Glutamatergic neuron (in vitro differentiated cells): Measurements from ENCODE around the gene TRUB1. TPM values are rescaled to one million over a fixed set of nuclear protein-coding genes. Genes with fewer than 3 reads are reported as not detected.
A peak's percentile ranks its signal among the peaks of the same experiment; 100 is the strongest.

Source experiments
- DNase-seq: peaks from one replicate; pipeline ENCODE4 v3.0.0; 2022
- H3K27ac Mint-ChIP-seq: one replicate; pipeline ENCODE4 v1.8.0; 2020; ENCODE audit warnings: mild to moderate bottlenecking, mixed read lengths, inconsistent platforms; ENCODE audit not compliant: unreplicated experiment
- H3K27me3 Mint-ChIP-seq: one replicate; pipeline ENCODE4 v1.8.0; 2020; ENCODE audit warnings: mild to moderate bottlenecking, moderate library complexity, mixed read lengths, inconsistent platforms; ENCODE audit not compliant: unreplicated experiment
- H3K36me3 Mint-ChIP-seq: one replicate; pipeline ENCODE4 v1.8.0; 2020; ENCODE audit warnings: mild to moderate bottlenecking, mixed read lengths, inconsistent platforms; ENCODE audit not compliant: unreplicated experiment
- H3K4me1 Mint-ChIP-seq: one replicate; pipeline ENCODE4 v1.8.0; 2020; ENCODE audit warnings: mild to moderate bottlenecking, low read depth, mixed read lengths, inconsistent platforms; ENCODE audit not compliant: unreplicated experiment
- H3K4me3 Mint-ChIP-seq: one replicate; pipeline ENCODE4 v1.8.0; 2020; ENCODE audit warnings: mild to moderate bottlenecking, mixed read lengths, inconsistent platforms; ENCODE audit not compliant: unreplicated experiment
- H3K9me3 Mint-ChIP-seq: one replicate; pipeline ENCODE4 v1.8.0; 2020; ENCODE audit warnings: mild to moderate bottlenecking, moderate library complexity, mixed read lengths, inconsistent platforms; ENCODE audit not compliant: unreplicated experiment
- total RNA-seq: library from RNA; stranded (reverse); fragmentation: NEBNext Ultra II Directional; extraction: Animal tissue kit (Norgen Biotek cat#: 25700); gene quantifications from one replicate; pipeline ENCODE4 v1.2.1, GENCODE V29; 2021; ENCODE audit not compliant: unreplicated experiment
- TF ChIP-seq, protein P1 (sequence below): fragments of 200-600 bp; sonication (generic); IDR thresholded peaks from one replicate; pipeline ENCODE4 v1.5.0; 2021; ENCODE audit not compliant: partially characterized antibody, unreplicated experiment

The TRUB1 gene
- total RNA-seq, 1 donor from 2014 or later = 32.8 TPM

DNA sequence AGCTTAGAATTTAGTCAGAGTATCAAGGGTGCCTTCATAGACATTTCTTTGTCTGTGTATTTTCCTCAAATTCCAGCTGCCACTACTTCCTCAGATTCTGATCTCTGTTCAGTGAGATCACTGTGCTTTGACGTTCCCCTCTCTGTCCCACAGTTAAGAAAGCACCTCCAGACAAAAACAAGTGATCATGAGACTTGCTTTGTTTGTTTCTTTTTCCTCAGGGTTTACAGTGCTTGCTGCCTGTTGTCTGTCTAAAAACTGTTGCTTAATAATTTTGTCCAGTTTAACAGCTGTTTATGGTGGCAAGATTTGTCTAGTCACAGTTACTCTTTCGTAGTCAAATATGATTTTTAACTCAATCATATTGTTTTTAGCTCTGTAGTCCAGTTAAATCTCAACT lies 29.1 kb downstream of the TRUB1 start:
- Mint-ChIP-seq H3K27me3 (no peaks in the 10 kb centered on the region), H3K4me1 (peaks cover 44% of the 10 kb centered on the region), H3K9me3 (peaks cover 2% of the 10 kb centered on the region), H3K27ac (peak overlapping the region; percentile 90), H3K4me3 (peak overlapping the region; percentile 45), H3K36me3 (no peaks in the 10 kb centered on the region)
- TF ChIP-seq, protein P1, sequence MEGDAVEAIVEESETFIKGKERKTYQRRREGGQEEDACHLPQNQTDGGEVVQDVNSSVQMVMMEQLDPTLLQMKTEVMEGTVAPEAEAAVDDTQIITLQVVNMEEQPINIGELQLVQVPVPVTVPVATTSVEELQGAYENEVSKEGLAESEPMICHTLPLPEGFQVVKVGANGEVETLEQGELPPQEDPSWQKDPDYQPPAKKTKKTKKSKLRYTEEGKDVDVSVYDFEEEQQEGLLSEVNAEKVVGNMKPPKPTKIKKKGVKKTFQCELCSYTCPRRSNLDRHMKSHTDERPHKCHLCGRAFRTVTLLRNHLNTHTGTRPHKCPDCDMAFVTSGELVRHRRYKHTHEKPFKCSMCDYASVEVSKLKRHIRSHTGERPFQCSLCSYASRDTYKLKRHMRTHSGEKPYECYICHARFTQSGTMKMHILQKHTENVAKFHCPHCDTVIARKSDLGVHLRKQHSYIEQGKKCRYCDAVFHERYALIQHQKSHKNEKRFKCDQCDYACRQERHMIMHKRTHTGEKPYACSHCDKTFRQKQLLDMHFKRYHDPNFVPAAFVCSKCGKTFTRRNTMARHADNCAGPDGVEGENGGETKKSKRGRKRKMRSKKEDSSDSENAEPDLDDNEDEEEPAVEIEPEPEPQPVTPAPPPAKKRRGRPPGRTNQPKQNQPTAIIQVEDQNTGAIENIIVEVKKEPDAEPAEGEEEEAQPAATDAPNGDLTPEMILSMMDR = no peak
- DNase-seq = no peak

- Mint-ChIP-seq H3K27me3 (no peaks in the 10 kb centered on the region), H3K36me3 (no peaks in the 10 kb centered on the region), H3K27ac (peak overlapping the region; percentile 96), H3K9me3 (peaks cover 2% of the 10 kb centered on the region), H3K4me1 (peaks cover 60% of the 10 kb centered on the region), H3K4me3 (peak overlapping the region; percentile 68)
- peak; percentile 15 for DNase-seq
- TF ChIP-seq, protein P1 = no peak
Measured at GRCh38 chr10:114970515-114970914, 32.5 kb downstream of the TRUB1 start.

GRCh38 chr10:114973306-114973705 lies 35.3 kb downstream of the TRUB1 start:
- no peak for DNase-seq
- Mint-ChIP-seq H3K9me3 (peaks cover 2% of the 10 kb centered on the region), H3K4me3 (peak overlapping the region; percentile 68), H3K27ac (peak overlapping the region; percentile 97), H3K36me3 (no peaks in the 10 kb centered on the region), H3K4me1 (peaks cover 50% of the 10 kb centered on the region), H3K27me3 (no peaks in the 10 kb centered on the region)
- TF ChIP-seq, protein P1 = no peak

DNA sequence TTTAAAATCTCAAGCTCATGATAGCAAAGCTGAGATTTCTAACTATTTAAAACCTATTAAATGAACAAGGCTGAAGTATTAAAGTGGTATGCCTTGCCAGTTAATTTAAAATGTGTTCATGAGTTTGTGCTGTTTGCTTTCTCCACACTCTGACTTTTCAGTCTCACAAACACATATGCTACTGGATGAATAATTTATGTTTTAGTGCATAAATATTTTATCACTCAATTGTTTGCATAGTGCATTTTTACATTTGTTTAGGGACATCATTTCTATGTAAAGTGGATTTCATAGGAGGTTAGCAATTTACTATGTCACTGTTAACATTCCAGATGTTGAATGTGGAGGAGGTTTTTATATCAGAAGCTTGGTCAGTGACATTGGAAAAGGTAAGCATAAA lies 36.0 kb downstream of the TRUB1 start:
- H3K36me3 Mint-ChIP-seq = no peaks in the 10 kb centered on the region
- peak overlapping the region; percentile 97 for H3K27ac Mint-ChIP-seq
- H3K9me3 Mint-ChIP-seq = peaks cover 2% of the 10 kb centered on the region
- H3K27me3 Mint-ChIP-seq = no peaks in the 10 kb centered on the region
- no peak for DNase-seq
- TF ChIP-seq, protein P1 = no peak
- peaks cover 47% of the 10 kb centered on the region for H3K4me1 Mint-ChIP-seq
- H3K4me3 Mint-ChIP-seq = peak overlapping the region; percentile 68

DNA sequence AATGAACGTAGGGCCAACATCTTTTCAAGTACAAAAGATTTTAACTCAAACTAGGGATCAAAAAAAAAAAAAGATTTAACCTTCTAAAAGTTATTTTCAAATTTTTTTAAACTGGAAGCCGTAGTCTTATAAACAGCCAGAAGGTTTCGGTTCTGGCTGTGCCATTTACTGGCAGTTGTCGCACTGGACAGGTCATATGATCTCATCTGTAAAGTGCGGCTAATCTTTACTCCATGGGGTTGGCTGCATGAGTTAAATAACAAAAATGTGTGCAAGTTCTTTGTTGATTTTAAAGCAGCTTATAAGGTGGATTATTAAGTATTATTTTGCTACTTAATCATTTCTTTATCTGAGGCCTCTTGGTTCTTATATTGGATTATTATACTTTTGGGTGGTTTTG lies 36.6 kb downstream of the TRUB1 start:
- TF ChIP-seq, protein P1 = no peak
- DNase-seq = no peak
- Mint-ChIP-seq H3K4me1 (peaks cover 45% of the 10 kb centered on the region), H3K27ac (peak overlapping the region; percentile 97), H3K4me3 (peak overlapping the region; percentile 68), H3K9me3 (peaks cover 2% of the 10 kb centered on the region), H3K36me3 (no peaks in the 10 kb centered on the region), H3K27me3 (no peaks in the 10 kb centered on the region)
